SK-N-SH (cell line): ENCODE measurements around the gene TASOR2. TPM values are rescaled to one million over a fixed set of nuclear protein-coding genes. Genes with fewer than 3 reads are reported as not detected.

ENCODE experiments used
- CTCF ChIA-PET: fragments of 300-600, 350-600 bp; formaldehyde crosslinking; extraction: SDS; loops from one replicate; lab custom pipeline; 2021; lab: Yijun Ruan, JAX
- POLR2A ChIA-PET: fragments of 350-600 bp; sonication (Branson Sonifier 250); formaldehyde crosslinking; extraction: SDS; loops from one replicate; lab custom pipeline; 2020; ENCODE audit warnings: antibody characterized with exemption, inconsistent platforms; lab: Yijun Ruan, JAX
- DNase-seq: peaks from one replicate; pipeline ENCODE4 v3.0.0; 2012
- H2AFZ ChIP-seq: fragments of 200-600 bp; sonication (generic); 2 replicates; pipeline ENCODE4 v1.8.1; 2016; ENCODE audit warnings: antibody characterized with exemption, mild to moderate bottlenecking, low read depth
- H3F3A ChIP-seq: fragments of 200-600 bp; sonication (generic); replicated peaks from 2 replicates; pipeline ENCODE3; 2016; ENCODE audit warnings: antibody characterized with exemption, mild to moderate bottlenecking; ENCODE audit not compliant: insufficient read depth
- H3K27ac ChIP-seq, 2 experiments: fragments of 200-500 bp in 1 of 2; fragments of 200-600 bp in 1 of 2; sonication (Bioruptor generic) in 1 of 2; sonication (generic), shearing (Covaris generic) in 1 of 2; 2 replicates each; pipeline versions ENCODE4 v1.5.1 to v1.6.1; 2014 to 2016; ENCODE audit warnings: low read depth in 2 of 2, inconsistent platforms in 1 of 2, low read length in 1 of 2, mild to moderate bottlenecking in 1 of 2, mixed read lengths in 1 of 2
- H3K27me3 ChIP-seq: fragments of 200-600 bp; sonication (generic), shearing (Covaris generic); 2 replicates; pipeline ENCODE4 v1.6.1; 2016; ENCODE audit warnings: mixed run types; ENCODE audit not compliant: insufficient read depth
- H3K36me3 ChIP-seq, 2 experiments: fragments of 200-500 bp in 1 of 2; fragments of 200-600 bp in 1 of 2; sonication (Bioruptor generic) in 1 of 2; sonication (generic) in 1 of 2; replicated peaks in 1 of 2; 2 replicates each; pipeline versions ENCODE3 to v1.5.1; 2014 to 2016; ENCODE audit warnings: low read length in 1 of 2, mild to moderate bottlenecking in 1 of 2; ENCODE audit not compliant: insufficient read depth in 2 of 2, control insufficient read depth in 1 of 2
- H3K4me1 ChIP-seq, 2 experiments: fragments of 200-500 bp in 1 of 2; fragments of 200-600 bp in 1 of 2; sonication (Bioruptor generic) in 1 of 2; sonication (generic), shearing (Covaris generic) in 1 of 2; 2 replicates each; pipeline versions ENCODE4 v1.5.1 to v1.6.1; 2014 to 2016; ENCODE audit warnings: low read depth in 1 of 2, low read length in 1 of 2, mixed run types in 1 of 2; ENCODE audit not compliant: insufficient read depth in 2 of 2, control insufficient read depth in 1 of 2
- H3K4me2 ChIP-seq: fragments of 200-600 bp; sonication (generic), shearing (Covaris generic); 2 replicates; pipeline ENCODE4 v1.6.1; 2017; ENCODE audit warnings: mixed run types
- H3K4me3 ChIP-seq, 2 experiments: fragments of 200-500 bp in 1 of 2; fragments of 200-600 bp in 1 of 2; sonication (Bioruptor generic) in 1 of 2; sonication (generic), shearing (Covaris generic) in 1 of 2; 2 replicates each; pipeline versions ENCODE4 v1.5.1 to v1.8.1; 2014 to 2016; ENCODE audit warnings: low read depth in 2 of 2, inconsistent platforms in 1 of 2, low read length in 1 of 2, mild to moderate bottlenecking in 1 of 2, mixed read lengths in 1 of 2, moderate library complexity in 1 of 2
- H3K79me2 ChIP-seq: fragments of 200-600 bp; sonication (generic); 2 replicates; pipeline ENCODE4 v1.8.1; 2017; ENCODE audit warnings: mild to moderate bottlenecking; ENCODE audit not compliant: insufficient read depth
- H3K9ac ChIP-seq: fragments of 200-600 bp; sonication (generic); 2 replicates; pipeline ENCODE4 v1.6.1; 2017; ENCODE audit warnings: mixed run types
- H3K9me2 ChIP-seq: fragments of 200-600 bp; sonication (generic); 2 replicates; pipeline ENCODE4 v1.6.1; 2017; ENCODE audit warnings: mixed run types
- H3K9me3 ChIP-seq: fragments of 200-600 bp; sonication (generic); 2 replicates; pipeline ENCODE4 v1.6.1; 2017; ENCODE audit warnings: mixed run types, mild to moderate bottlenecking, moderate library complexity
- H4K20me1 ChIP-seq: fragments of 200-600 bp; sonication (generic); 2 replicates; pipeline ENCODE4 v1.6.1; 2017; ENCODE audit warnings: mild to moderate bottlenecking, mixed run types; ENCODE audit not compliant: insufficient read depth
- ELF1 ChIP-seq: IDR thresholded peaks from 2 replicates; pipeline ENCODE4 v1.4.0; 2012
- EZH2phosphoT487 ChIP-seq: fragments of 200-600 bp; sonication (generic); IDR thresholded peaks from 2 replicates; pipeline ENCODE4 v1.6.1; 2017; ENCODE audit warnings: low read depth, mixed run types, mild to moderate bottlenecking, antibody characterized with exemption, moderate library complexity, borderline replicate concordance
- JUND ChIP-seq: IDR thresholded peaks from 2 replicates; pipeline ENCODE4 v1.4.0; 2012
- RCOR1 ChIP-seq: fragments of 150-350 bp; IDR thresholded peaks from 2 replicates; pipeline ENCODE4 v1.6.1; 2017; ENCODE audit warnings: antibody characterized with exemption, low read length
- RFX5 ChIP-seq: IDR thresholded peaks from 2 replicates; pipeline ENCODE4 v1.6.1; 2012; ENCODE audit warnings: mild to moderate bottlenecking, improper control_type of control experiment, low read length
- TCF12 ChIP-seq: IDR thresholded peaks from 2 replicates; pipeline ENCODE4 v1.4.0; 2012
- TEAD4 ChIP-seq: IDR thresholded peaks from 2 replicates; pipeline ENCODE4 v1.4.0; 2012; ENCODE audit warnings: mild to moderate bottlenecking, borderline replicate concordance; ENCODE audit not compliant: insufficient read depth
- YY1 ChIP-seq: IDR thresholded peaks from 2 replicates; pipeline ENCODE4 v1.4.0; 2012; ENCODE audit warnings: low read depth, mild to moderate bottlenecking
- WGBS: methylation state at CpG from one replicate; pipeline ENCODE4 v1.1.6; 2017; ENCODE audit warnings: low lambda C conversion rate; 5-methylcytosine and 5-hydroxymethylcytosine counted together
- polyA plus RNA-seq, 3 experiments: library from polyadenylated mRNA; depleted of rRNA; stranded (reverse); fragments of >200 nt; gene quantifications; 2 replicates each; pipeline ENCODE4 v1.2.3, GENCODE V29; 2012
- TF ChIP-seq, protein P1 (sequence below): fragments of 150-350 bp; IDR thresholded peaks from 2 replicates; pipeline ENCODE4 v1.6.1; 2017; ENCODE audit warnings: antibody characterized with exemption, low read length, low read depth, borderline replicate concordance
- TF ChIP-seq, protein P2 (sequence below): IDR thresholded peaks from 2 replicates; pipeline ENCODE4 v1.4.0; 2012; ENCODE audit warnings: low read depth, borderline replicate concordance
- TF ChIP-seq, protein P3 (sequence below): fragments of 150-350 bp; IDR thresholded peaks from 2 replicates; pipeline ENCODE4 v1.6.1; 2016; ENCODE audit warnings: mild to moderate bottlenecking, low read depth, low read length
- TF ChIP-seq, protein P4 (sequence below): IDR thresholded peaks from 2 replicates; pipeline ENCODE4 v1.4.0; 2012; ENCODE audit warnings: low read depth, borderline replicate concordance

TASOR2 gene
- polyA plus RNA-seq, 1 of the 3 experiments (the other 2 are of a cell fraction) = 21.2 TPM

DNA sequence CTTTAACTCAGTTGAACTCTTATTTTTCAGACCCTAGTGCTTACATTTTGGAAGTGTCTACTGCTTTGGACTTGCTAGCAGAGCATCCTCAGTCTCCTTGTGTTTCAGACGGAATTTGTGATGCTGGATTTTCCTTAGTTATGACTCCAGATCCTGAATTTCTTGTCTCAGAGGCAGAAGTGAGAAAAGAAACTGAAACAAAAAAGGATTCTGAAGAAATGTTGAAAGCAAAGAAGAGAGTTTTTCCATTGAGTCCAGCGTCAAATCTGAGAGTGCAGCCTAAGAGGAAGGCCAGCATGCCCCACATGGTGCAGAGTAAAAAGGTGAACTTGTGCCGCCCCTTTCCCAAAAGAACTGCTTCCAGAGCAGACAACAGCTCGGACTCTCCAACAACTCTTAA, 46.1 kb downstream of the TASOR2 start (continued):
- no peak for TF ChIP-seq EZH2phosphoT487
- no peak for TF ChIP-seq YY1
- TF ChIP-seq, protein P1, sequence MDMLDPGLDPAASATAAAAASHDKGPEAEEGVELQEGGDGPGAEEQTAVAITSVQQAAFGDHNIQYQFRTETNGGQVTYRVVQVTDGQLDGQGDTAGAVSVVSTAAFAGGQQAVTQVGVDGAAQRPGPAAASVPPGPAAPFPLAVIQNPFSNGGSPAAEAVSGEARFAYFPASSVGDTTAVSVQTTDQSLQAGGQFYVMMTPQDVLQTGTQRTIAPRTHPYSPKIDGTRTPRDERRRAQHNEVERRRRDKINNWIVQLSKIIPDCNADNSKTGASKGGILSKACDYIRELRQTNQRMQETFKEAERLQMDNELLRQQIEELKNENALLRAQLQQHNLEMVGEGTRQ = no peak
- TF ChIP-seq TEAD4 = no peak
- TF ChIP-seq ELF1 = no peak
- no peak for TF ChIP-seq RFX5
- no peak for TF ChIP-seq TCF12
- TF ChIP-seq RCOR1 = no peak

DNA sequence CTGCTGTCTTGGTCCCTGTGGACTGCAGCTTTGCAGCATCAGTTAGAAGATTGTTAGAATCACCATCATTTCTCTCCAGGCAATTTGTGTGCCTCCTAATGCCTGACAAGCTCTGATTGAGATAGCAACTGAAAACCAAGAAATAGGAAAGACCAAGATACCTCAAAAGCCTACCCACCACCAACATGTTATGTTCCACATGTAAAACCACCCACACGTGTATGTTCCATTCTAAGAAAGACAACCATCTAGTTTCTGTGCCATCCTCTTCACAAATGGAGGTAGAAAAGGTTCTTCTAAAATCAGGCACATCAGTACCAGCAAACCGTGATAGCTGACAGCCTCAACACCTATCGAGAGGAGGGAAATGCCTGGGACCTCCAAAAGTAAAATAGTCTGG, 46.9 kb downstream of the TASOR2 start:
- H3K79me2 ChIP-seq = no peaks in the 10 kb centered on the region
- no peak overlapping the region for H3K4me3 ChIP-seq
- H3K9me2 ChIP-seq = no peaks in the 10 kb centered on the region
- H3K9ac ChIP-seq = no peak overlapping the region
- no peaks in the 10 kb centered on the region for H4K20me1 ChIP-seq
- ChIA-PET CTCF (interaction anchor here (1.0 kb wide), 1 partner anchor 8 kb away, joined by 3 read pairs; no protein-coding TSS in a partner anchor), POLR2A (no interaction called here)
- H3K9me3 ChIP-seq = no peaks in the 10 kb centered on the region
- H3F3A ChIP-seq = peaks cover 8% of the 10 kb centered on the region
- H3K27ac ChIP-seq = no peak overlapping the region
- TF ChIP-seq TEAD4 (no peak), JUND (no peak)
- TF ChIP-seq, protein P2, sequence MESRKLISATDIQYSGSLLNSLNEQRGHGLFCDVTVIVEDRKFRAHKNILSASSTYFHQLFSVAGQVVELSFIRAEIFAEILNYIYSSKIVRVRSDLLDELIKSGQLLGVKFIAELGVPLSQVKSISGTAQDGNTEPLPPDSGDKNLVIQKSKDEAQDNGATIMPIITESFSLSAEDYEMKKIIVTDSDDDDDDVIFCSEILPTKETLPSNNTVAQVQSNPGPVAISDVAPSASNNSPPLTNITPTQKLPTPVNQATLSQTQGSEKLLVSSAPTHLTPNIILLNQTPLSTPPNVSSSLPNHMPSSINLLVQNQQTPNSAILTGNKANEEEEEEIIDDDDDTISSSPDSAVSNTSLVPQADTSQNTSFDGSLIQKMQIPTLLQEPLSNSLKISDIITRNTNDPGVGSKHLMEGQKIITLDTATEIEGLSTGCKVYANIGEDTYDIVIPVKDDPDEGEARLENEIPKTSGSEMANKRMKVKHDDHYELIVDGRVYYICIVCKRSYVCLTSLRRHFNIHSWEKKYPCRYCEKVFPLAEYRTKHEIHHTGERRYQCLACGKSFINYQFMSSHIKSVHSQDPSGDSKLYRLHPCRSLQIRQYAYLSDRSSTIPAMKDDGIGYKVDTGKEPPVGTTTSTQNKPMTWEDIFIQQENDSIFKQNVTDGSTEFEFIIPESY = no peak
- TF ChIP-seq, protein P3, sequence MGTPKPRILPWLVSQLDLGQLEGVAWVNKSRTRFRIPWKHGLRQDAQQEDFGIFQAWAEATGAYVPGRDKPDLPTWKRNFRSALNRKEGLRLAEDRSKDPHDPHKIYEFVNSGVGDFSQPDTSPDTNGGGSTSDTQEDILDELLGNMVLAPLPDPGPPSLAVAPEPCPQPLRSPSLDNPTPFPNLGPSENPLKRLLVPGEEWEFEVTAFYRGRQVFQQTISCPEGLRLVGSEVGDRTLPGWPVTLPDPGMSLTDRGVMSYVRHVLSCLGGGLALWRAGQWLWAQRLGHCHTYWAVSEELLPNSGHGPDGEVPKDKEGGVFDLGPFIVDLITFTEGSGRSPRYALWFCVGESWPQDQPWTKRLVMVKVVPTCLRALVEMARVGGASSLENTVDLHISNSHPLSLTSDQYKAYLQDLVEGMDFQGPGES = no peak
- TF ChIP-seq, protein P4, sequence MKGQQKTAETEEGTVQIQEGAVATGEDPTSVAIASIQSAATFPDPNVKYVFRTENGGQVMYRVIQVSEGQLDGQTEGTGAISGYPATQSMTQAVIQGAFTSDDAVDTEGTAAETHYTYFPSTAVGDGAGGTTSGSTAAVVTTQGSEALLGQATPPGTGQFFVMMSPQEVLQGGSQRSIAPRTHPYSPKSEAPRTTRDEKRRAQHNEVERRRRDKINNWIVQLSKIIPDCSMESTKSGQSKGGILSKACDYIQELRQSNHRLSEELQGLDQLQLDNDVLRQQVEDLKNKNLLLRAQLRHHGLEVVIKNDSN = no peak
- WGBS = 93% methylated on average over 3 of the region's 3 CpGs
- no peak overlapping the region for H2AFZ ChIP-seq
- no peak overlapping the region for H3K4me2 ChIP-seq
- no peak for DNase-seq
- H3K36me3 ChIP-seq = peaks cover 52 to 55% of the 10 kb centered on the region in 2 experiments
- H3K27me3 ChIP-seq = no peaks in the 10 kb centered on the region
- no peaks in the 10 kb centered on the region for H3K4me1 ChIP-seq
